Activated naive CD4-positive, alpha-beta T cell treated with anti-CD3 and anti-CD28 coated beads, Interleukin-2, amount 10 ng/mL, durations not matched to agents 7 days and 5 days (primary cell): ENCODE results near the gene RPTOR.
A peak's percentile ranks its signal among the peaks of the same experiment; 100 is the strongest.

ENCODE experiments used
- CTCF ChIA-PET: fragments of 350-600 bp; sonication (Branson Sonifier 250); formaldehyde crosslinking; loops from one replicate; lab custom pipeline; 2021; ENCODE audit warnings: antibody characterized with exemption; lab: Charles Lee
- DNase-seq: peaks from one replicate; pipeline ENCODE4 v3.0.0-alpha.2; 2020
- H3K27ac Mint-ChIP-seq: one replicate; pipeline ENCODE4 v1.8.0; 2021; ENCODE audit warnings: mild to moderate bottlenecking, moderate library complexity, mixed read lengths
- H3K27me3 Mint-ChIP-seq: one replicate; pipeline ENCODE4 v1.8.0; 2021; ENCODE audit warnings: mild to moderate bottlenecking, mixed read lengths
- H3K36me3 Mint-ChIP-seq: one replicate; pipeline ENCODE4 v1.8.0; 2021; ENCODE audit warnings: mixed read lengths
- H3K4me1 Mint-ChIP-seq: one replicate; pipeline ENCODE4 v1.8.0; 2021; ENCODE audit warnings: mixed read lengths
- H3K4me3 Mint-ChIP-seq: one replicate; pipeline ENCODE4 v1.8.0; 2021; ENCODE audit warnings: mild to moderate bottlenecking, moderate library complexity, mixed read lengths
- H3K9me3 Mint-ChIP-seq: one replicate; pipeline ENCODE4 v1.8.0; 2021; ENCODE audit warnings: mixed read lengths

Gene RPTOR

GRCh38 chr17:80716986-80717719, 172.5 kb downstream of the RPTOR start:
- Mint-ChIP-seq H3K36me3 (peaks cover 41% of the 10 kb centered on the region), H3K4me1 (peaks cover 51% of the 10 kb centered on the region), H3K27me3 (no peaks in the 10 kb centered on the region), H3K27ac (no peak overlapping the region), H3K9me3 (no peaks in the 10 kb centered on the region), H3K4me3 (no peak overlapping the region)
- CTCF ChIA-PET: no interaction called here
- DNase-seq: no peak

- Mint-ChIP-seq H3K9me3 (no peaks in the 10 kb centered on the region), H3K27ac (no peak overlapping the region), H3K4me1 (peaks cover 52% of the 10 kb centered on the region), H3K36me3 (peaks cover 37% of the 10 kb centered on the region), H3K27me3 (no peaks in the 10 kb centered on the region), H3K4me3 (no peak overlapping the region)
- DNase-seq: no peak
- CTCF ChIA-PET: no interaction called here
These were observed 173.1 kb downstream of the RPTOR start for GRCh38 chr17:80717720-80718083.

- no peak overlapping the region for H3K27ac Mint-ChIP-seq
- no peaks in the 10 kb centered on the region for H3K9me3 Mint-ChIP-seq
- CTCF ChIA-PET: no interaction called here
- no peaks in the 10 kb centered on the region for H3K27me3 Mint-ChIP-seq
- H3K36me3 Mint-ChIP-seq: peaks cover 32% of the 10 kb centered on the region
- no peak overlapping the region for H3K4me3 Mint-ChIP-seq
- H3K4me1 Mint-ChIP-seq: peaks cover 52% of the 10 kb centered on the region
- DNase-seq: no peak
These were observed 173.8 kb downstream of the RPTOR start for GRCh38 chr17:80718428-80718827.

- CTCF ChIA-PET: no interaction called here
- Mint-ChIP-seq H3K27ac (no peak overlapping the region), H3K27me3 (no peaks in the 10 kb centered on the region), H3K9me3 (no peaks in the 10 kb centered on the region), H3K4me3 (no peak overlapping the region), H3K4me1 (peaks cover 50% of the 10 kb centered on the region), H3K36me3 (peaks cover 35% of the 10 kb centered on the region)
- no peak for DNase-seq
These were observed 174.8 kb downstream of the RPTOR start for GRCh38 chr17:80719449-80719848.

- CTCF ChIA-PET: interaction anchor here (1.1 to 1.3 kb wide), 2 partner anchors 9 to 145 kb away, joined by 3 read pairs; no protein-coding TSS in a partner anchor
- H3K4me3 Mint-ChIP-seq: peak overlapping the region; percentile 9
- H3K4me1 Mint-ChIP-seq: peaks cover 50% of the 10 kb centered on the region
- peak; percentile 67 for DNase-seq
- H3K27ac Mint-ChIP-seq: peak overlapping the region; percentile 87
- H3K36me3 Mint-ChIP-seq: peaks cover 28% of the 10 kb centered on the region
- no peaks in the 10 kb centered on the region for H3K27me3 Mint-ChIP-seq
- no peaks in the 10 kb centered on the region for H3K9me3 Mint-ChIP-seq
These were observed 176.3 kb downstream of the RPTOR start for GRCh38 chr17:80720610-80721577.

GRCh38 chr17:80722661-80723060, 178.0 kb downstream of the RPTOR start:
- Mint-ChIP-seq H3K36me3 (peaks cover 20% of the 10 kb centered on the region), H3K4me3 (no peak overlapping the region), H3K27me3 (no peaks in the 10 kb centered on the region), H3K27ac (peak overlapping the region; percentile 14), H3K4me1 (peaks cover 41% of the 10 kb centered on the region), H3K9me3 (no peaks in the 10 kb centered on the region)
- CTCF ChIA-PET: no interaction called here
- no peak for DNase-seq

GRCh38 chr17:80724775-80725266, 180.2 kb downstream of the RPTOR start:
- peaks cover 44% of the 10 kb centered on the region for H3K4me1 Mint-ChIP-seq
- no peaks in the 10 kb centered on the region for H3K27me3 Mint-ChIP-seq
- no peak overlapping the region for H3K27ac Mint-ChIP-seq
- peaks cover 19% of the 10 kb centered on the region for H3K36me3 Mint-ChIP-seq
- CTCF ChIA-PET: no interaction called here
- DNase-seq: no peak
- H3K4me3 Mint-ChIP-seq: no peak overlapping the region
- no peaks in the 10 kb centered on the region for H3K9me3 Mint-ChIP-seq

- H3K27ac Mint-ChIP-seq: no peak overlapping the region
- no peaks in the 10 kb centered on the region for H3K27me3 Mint-ChIP-seq
- peaks cover 43% of the 10 kb centered on the region for H3K4me1 Mint-ChIP-seq
- H3K4me3 Mint-ChIP-seq: no peak overlapping the region
- CTCF ChIA-PET: no interaction called here
- H3K36me3 Mint-ChIP-seq: peaks cover 21% of the 10 kb centered on the region
- DNase-seq: no peak
- no peaks in the 10 kb centered on the region for H3K9me3 Mint-ChIP-seq
These were observed 180.9 kb downstream of the RPTOR start for GRCh38 chr17:80725517-80725916.

GRCh38 chr17:80726558-80727408, 182.1 kb downstream of the RPTOR start:
- Mint-ChIP-seq H3K9me3 (no peaks in the 10 kb centered on the region), H3K4me1 (peaks cover 44% of the 10 kb centered on the region), H3K27me3 (no peaks in the 10 kb centered on the region), H3K4me3 (no peak overlapping the region), H3K36me3 (peaks cover 24% of the 10 kb centered on the region), H3K27ac (no peak overlapping the region)
- no peak for DNase-seq
- CTCF ChIA-PET: no interaction called here

- Mint-ChIP-seq H3K4me1 (peaks cover 45% of the 10 kb centered on the region), H3K27ac (no peak overlapping the region), H3K9me3 (no peaks in the 10 kb centered on the region), H3K27me3 (no peaks in the 10 kb centered on the region), H3K4me3 (no peak overlapping the region), H3K36me3 (peaks cover 27% of the 10 kb centered on the region)
- DNase-seq: no peak
- CTCF ChIA-PET: no interaction called here
These were observed 182.7 kb downstream of the RPTOR start for GRCh38 chr17:80727409-80727755.

GRCh38 chr17:80729016-80729415, 184.4 kb downstream of the RPTOR start:
- H3K27me3 Mint-ChIP-seq: no peaks in the 10 kb centered on the region
- H3K27ac Mint-ChIP-seq: peak overlapping the region; percentile 30
- peaks cover 46% of the 10 kb centered on the region for H3K4me1 Mint-ChIP-seq
- no peak for DNase-seq
- CTCF ChIA-PET: no interaction called here
- H3K36me3 Mint-ChIP-seq: peaks cover 28% of the 10 kb centered on the region
- H3K9me3 Mint-ChIP-seq: no peaks in the 10 kb centered on the region
- H3K4me3 Mint-ChIP-seq: no peak overlapping the region

GRCh38 chr17:80729761-80730160, 185.1 kb downstream of the RPTOR start:
- no peaks in the 10 kb centered on the region for H3K27me3 Mint-ChIP-seq
- CTCF ChIA-PET: no interaction called here
- H3K27ac Mint-ChIP-seq: peak overlapping the region; percentile 67
- H3K9me3 Mint-ChIP-seq: no peaks in the 10 kb centered on the region
- no peak overlapping the region for H3K4me3 Mint-ChIP-seq
- DNase-seq: no peak
- H3K4me1 Mint-ChIP-seq: peaks cover 54% of the 10 kb centered on the region
- peaks cover 34% of the 10 kb centered on the region for H3K36me3 Mint-ChIP-seq

GRCh38 chr17:80730739-80731138, 186.1 kb downstream of the RPTOR start:
- Mint-ChIP-seq H3K36me3 (peaks cover 40% of the 10 kb centered on the region), H3K4me3 (peak overlapping the region; percentile 49), H3K27me3 (no peaks in the 10 kb centered on the region), H3K4me1 (peaks cover 58% of the 10 kb centered on the region), H3K27ac (peak overlapping the region; percentile 95), H3K9me3 (no peaks in the 10 kb centered on the region)
- CTCF ChIA-PET: interaction anchor here (0.7 to 1.4 kb wide), 4 partner anchors 9 to 155 kb away, joined by 3 read pairs; no protein-coding TSS in a partner anchor
- DNase-seq: no peak

GRCh38 chr17:80731323-80731722, 186.7 kb downstream of the RPTOR start:
- DNase-seq: peak; percentile 44
- CTCF ChIA-PET: interaction anchor here (0.7 to 1.4 kb wide), 3 partner anchors 8 to 59 kb away, joined by 3 read pairs; no protein-coding TSS in a partner anchor
- peaks cover 61% of the 10 kb centered on the region for H3K4me1 Mint-ChIP-seq
- H3K27me3 Mint-ChIP-seq: no peaks in the 10 kb centered on the region
- H3K36me3 Mint-ChIP-seq: peaks cover 43% of the 10 kb centered on the region
- H3K9me3 Mint-ChIP-seq: no peaks in the 10 kb centered on the region
- H3K27ac Mint-ChIP-seq: peak overlapping the region; percentile 95
- peak overlapping the region; percentile 49 for H3K4me3 Mint-ChIP-seq
